Endothelial cell of coronary artery (primary cell): ENCODE results near the gene GIMD1. TPM values are rescaled to one million over a fixed set of nuclear protein-coding genes. Genes with fewer than 3 reads are reported as not detected.

ENCODE experiments used
- total RNA-seq: library from RNA; depleted of rRNA; stranded (reverse); fragments of >200 nt; gene quantifications from 2 replicates; pipeline ENCODE4 v1.2.3, GENCODE V29; 2014

The GIMD1 gene
- total RNA-seq = not detected in 2 replicates

GRCh38 chr4:106368678-106369077 lies at the start of gene GIMD1:
Gene GIMD1, minus strand, starts transcription at chr4:106368778. Its CDS starts 1,343 bp downstream, at chr4:106367435.

GRCh38 chr4:106315968-106316772 lies 52.4 kb downstream of the GIMD1 start, which contains the start of the genes AIMP1 and TBCK:
Gene AIMP1, plus strand, starts transcription at chr4:106316550. Its CDS starts 8,460 bp downstream, at chr4:106325010.
Gene TBCK, minus strand, starts transcription at chr4:106316209. Its CDS starts 7,249 bp downstream, at chr4:106308960.

Other genes starting within 250 kb of the GIMD1 start
- gene TBCK, start 52.6 kb downstream of the GIMD1 start, total RNA-seq = 22.4 and 38.8 TPM in 2 replicates
- gene AIMP1, start 52.2 kb downstream of the GIMD1 start, total RNA-seq = 21.6 and 22.8 TPM in 2 replicates